HCT116 (cell line): ENCODE measurements around the gene GJD3.

Experiments
- CTCF ChIP-seq, 3 experiments: fragments of 200-600 bp in 1 of 3; sonication (generic) in 1 of 3; IDR thresholded peaks in 2 of 3; conservative IDR thresholded peaks in 1 of 3; 2 replicates each; pipeline ENCODE4 v1.5.1; 2012 to 2017; ENCODE audit warnings: low read depth in 2 of 3, low read length in 2 of 3, antibody characterized with exemption in 1 of 3, borderline replicate concordance in 1 of 3, control low read depth in 1 of 3, mild to moderate bottlenecking in 1 of 3, mixed read lengths in 1 of 3, mixed run types in 1 of 3, moderate library complexity in 1 of 3; ENCODE audit not compliant: insufficient read depth in 1 of 3
- EZH2 ChIP-seq: fragments of 200-600 bp; sonication (generic); IDR thresholded peaks from 2 replicates; pipeline ENCODE4 v1.6.1; 2017; ENCODE audit warnings: antibody characterized with exemption, mixed run types
- MAX ChIP-seq: IDR thresholded peaks from 2 replicates; pipeline ENCODE4 v1.6.1; 2012
- POLR2A ChIP-seq: IDR thresholded peaks from 2 replicates; pipeline ENCODE4 v1.7.0; 2011; ENCODE audit warnings: borderline replicate concordance; ENCODE audit not compliant: insufficient read depth, insufficient read length; ENCODE audit errors: extremely low read depth
- TCF7L2 ChIP-seq: IDR thresholded peaks from 2 replicates; pipeline ENCODE4 v1.7.0; 2011; ENCODE audit warnings: borderline replicate concordance, inconsistent platforms; ENCODE audit not compliant: insufficient read depth, insufficient read length; ENCODE audit errors: extremely low read depth

DNA sequence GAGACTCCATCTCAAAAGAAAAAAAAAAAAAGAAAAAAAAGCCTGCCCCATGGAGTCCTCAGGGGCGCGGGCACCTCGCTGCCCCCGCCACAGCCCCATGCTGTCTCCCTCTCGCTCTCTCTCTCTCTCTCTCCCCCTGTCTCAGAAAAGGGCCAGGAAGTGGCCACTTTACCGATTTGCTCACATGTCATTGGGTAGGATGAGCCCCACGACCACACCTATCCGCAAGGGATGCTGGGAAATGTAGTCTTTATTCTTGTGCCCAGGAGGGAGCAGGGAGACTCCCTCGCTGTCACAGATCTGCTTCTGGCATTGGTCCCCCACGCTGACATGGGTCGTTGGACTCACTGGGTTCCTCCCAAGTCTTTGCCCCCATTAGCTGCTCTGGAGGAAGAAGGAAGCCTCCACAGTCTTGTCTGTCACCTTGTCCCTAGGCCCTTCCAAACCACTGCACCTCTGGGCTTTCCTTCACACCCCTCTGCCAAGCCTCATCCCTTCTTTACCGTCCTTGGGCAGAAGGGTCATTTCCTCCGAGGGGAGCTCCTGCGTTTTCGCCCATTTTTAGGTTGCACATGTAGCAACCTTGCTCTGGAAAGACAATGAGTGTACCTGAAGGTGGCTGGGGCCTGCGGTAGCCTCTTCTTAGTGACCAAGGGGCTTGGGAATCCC is 6.9 kb upstream of the GJD3 start:
- TF ChIP-seq EZH2: no peak
- TF ChIP-seq CTCF (IDR thresholded peaks at IDR 0.05 in 2 of 3, conservative IDR thresholded peaks at IDR 0.05 in 1 of 3; ENCODE audit: borderline replicate concordance in 1 of 3, insufficient read depth in 1 of 3, low read depth in 2 of 3, low read length in 2 of 3): no peak
- no peak for TF ChIP-seq POLR2A
- TF ChIP-seq MAX: no peak
- no peak for TF ChIP-seq TCF7L2
